Renal cortical epithelial cell (primary cell): Measurements from ENCODE around the gene TBRG4. TPM values are rescaled to one million over a fixed set of nuclear protein-coding genes. Genes with fewer than 3 reads are reported as not detected.
A peak's percentile ranks its signal among the peaks of the same experiment; 100 is the strongest.
"Not testable (repeated sequence)": the region's sequence is repeated elsewhere in the genome, so short reads cannot be mapped to it uniquely, and the experiment has no call there.

ENCODE experiments used
- DNase-seq: peaks from one replicate; pipeline ENCODE4 v3.0.0-alpha.2; 2011; ENCODE audit warnings: low read depth
- total RNA-seq: library from RNA; depleted of rRNA; stranded (reverse); fragments of >200 nt; gene quantifications from 2 replicates; pipeline ENCODE4 v1.2.3, GENCODE V29; 2014

Gene TBRG4
- 52.5 and 102 TPM in 2 replicates for total RNA-seq

DNA sequence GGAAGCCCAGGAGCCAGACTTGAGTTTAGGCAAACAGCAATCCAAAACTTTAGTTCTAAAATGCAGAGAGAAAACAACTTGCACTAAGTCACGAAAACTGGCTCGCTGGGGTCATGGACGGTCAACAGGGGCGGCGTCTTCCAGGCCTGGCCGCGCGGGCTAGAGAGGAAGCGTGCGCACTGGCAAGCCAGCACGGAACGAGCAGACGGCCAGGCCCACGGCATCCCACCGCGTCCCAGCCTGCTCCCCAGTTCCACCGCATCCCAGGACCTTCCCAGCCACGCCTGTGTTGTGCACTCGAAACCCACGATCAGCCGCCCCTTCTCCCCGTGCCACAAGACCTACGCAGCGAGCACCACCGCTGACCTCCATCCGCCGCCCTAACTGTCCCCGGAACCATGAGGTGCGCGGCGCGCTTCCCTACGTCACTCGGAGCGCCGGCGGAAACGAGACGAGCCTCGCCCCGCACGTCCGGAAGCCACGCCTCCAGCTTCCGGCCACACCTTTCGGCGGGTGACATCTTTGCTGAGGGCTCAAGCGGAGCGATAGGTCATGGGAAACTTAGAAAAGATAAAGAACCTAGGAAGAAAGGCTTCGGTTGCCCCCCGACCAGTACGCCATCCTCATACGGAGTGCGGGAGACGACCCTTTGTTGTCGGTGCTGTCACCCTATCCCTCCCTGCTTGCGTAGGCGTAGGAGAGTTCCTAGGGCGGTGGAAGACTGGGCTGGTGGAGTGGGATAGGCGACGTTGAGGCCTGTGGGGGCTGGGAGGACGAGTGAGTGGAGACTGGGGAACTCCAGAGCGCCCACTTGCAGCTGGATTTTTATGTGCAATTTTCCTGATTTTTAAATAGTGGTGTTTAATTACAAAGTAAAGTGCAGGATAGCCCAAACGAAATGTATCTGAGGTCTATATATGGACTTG, at the start of gene TBRG4:
TSS of gene TBRG4 (minus strand) at position 400 of the 926 bp plus-strand sequence. CDS start 2,460 bp downstream, outside the sequence.
- peak; percentile 85 for DNase-seq

DNA sequence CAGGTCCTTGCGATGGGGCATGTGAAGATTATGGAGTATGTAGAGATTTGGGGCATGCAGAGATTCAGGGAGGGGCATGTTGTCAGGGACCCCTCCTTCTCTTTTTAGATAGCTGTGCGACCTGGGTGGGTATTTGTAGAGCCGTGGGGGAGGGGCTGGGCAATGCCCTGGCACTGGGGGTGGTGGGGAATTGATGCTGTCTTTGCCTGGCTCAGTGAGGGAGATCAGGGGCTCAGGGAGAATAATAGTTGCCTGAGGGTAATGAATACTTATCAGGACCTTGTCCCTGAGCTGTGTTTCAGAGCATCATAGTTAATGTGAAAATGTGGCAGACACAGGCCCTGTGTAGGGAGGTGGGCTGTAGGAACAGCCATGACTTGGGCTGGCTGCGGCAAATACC, 49.6 kb upstream of the TBRG4 start:
- DNase-seq = no peak

DNA sequence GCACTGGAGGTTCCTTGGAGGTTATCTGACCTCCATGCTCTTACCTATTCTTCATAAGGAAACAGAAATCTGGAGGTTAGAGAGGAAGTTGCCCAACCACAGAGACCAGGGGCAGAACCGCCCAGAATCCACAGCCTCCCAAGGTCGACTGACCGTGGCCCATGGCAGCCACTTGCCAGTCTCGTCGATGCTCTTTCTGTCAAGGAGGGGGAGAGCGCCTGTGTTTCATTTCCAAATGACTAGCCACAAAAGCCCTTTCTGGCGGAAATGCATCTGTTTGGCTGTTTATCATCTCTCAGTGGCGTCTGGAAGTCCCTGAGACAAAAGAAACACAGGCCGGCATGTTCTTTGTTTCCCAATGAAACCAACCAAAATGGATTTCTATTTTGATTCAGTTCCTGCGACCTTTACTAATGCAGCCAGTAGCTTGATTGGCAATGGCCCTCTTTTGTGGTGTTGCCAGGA, 49.0 kb upstream of the TBRG4 start:
- DNase-seq = no peak

DNA sequence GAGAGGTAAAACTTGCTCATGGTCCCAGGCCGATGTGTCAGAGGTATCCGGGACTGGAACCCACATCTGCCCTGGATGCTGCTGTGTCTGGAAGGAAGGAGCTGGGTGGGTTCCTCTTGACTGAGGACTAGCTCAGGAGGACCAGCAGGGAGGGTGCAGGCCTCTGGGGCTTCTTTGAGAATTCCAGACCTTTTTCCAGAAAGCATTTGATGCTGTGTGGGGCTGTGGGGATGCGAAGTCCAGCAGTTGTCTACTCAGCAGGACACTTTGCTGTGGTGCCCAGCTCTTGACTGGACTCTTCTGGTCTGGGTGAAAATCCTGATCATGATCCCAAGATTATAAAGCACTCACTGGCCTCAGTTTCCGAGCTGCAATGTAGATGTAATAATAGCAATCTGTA, 47.8 kb upstream of the TBRG4 start:
- no peak for DNase-seq

DNA sequence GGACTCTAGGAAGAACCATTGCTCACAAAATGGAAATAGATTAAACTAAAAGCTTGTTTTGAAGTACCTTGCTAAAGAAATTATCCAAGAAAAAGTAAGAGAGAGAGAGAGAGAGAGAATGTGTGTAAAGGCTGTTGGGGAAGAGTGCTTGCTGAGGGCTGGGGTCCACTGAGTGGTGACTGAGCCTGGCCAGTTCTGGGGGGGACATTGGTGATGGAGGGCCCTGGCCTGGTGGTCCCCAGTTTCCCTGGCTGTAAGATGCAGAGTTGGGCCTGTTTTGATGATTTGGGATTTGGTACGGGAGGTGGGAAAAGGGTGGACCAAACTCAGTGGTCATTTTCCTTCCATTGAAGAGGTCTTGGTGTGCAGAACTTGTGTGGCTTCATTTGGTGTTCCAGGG, 47.0 kb upstream of the TBRG4 start:
- DNase-seq = no peak

DNA sequence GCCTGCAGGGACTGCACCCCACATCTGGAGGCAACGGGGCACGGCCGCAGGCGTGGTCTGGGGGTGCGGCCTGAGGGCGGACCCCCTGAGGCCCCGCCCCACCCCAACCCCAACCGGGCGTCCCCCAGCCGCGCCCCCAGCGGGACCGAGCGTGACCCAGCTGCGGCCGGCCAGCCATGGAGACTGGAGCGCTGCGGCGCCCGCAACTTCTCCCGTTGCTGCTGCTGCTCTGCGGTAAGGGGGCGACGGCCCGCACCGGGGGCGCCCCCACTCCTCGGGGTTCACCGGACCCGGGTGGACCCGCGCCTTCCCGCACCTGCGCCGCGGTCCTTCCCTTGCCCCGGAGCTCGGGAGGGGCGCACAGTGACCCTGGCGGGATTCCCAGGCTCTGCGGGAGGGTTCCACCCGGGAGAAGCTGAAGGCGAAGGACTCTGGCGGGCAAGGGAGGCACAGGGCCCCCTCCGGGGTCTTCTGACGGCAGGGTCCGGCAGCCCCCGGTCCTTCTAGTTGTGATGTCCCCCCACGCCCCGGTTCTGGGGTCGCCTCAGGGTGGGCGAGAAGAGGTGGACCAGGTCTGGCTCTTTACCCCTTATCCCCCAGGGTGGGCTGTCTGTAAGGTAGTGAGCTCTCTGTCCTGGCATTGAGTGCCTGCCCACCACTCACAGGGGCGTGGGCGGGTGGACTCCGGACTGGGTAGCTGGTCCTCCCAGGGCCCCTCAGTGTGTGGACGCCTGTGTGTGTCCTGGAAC, 46.3 kb upstream of the TBRG4 start, which contains the start of gene RAMP3:
TSS of gene RAMP3 (plus strand) at position 139 of the 749 bp plus-strand sequence. CDS start at position 177, 38 bp downstream.
- DNase-seq = no peak

DNA sequence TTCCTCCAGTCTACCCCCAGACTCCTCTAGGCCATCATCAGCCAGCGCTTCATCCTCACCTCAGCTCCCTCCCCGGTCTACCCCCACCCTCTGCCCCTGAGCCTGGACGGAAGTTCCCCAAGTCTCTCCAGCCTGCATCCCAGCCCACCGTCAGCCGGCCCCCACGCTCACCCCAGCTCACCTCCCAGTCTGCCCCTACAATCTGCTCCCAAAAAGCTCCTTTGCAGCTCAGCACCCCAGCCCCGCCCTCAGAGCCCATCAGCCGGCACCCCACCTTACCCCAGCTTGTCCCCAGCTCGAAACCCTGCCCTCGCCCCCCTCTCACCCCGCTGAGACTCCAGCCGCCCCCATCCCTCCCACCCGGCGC, 45.8 kb upstream of the TBRG4 start:
- DNase-seq = no peak

DNA sequence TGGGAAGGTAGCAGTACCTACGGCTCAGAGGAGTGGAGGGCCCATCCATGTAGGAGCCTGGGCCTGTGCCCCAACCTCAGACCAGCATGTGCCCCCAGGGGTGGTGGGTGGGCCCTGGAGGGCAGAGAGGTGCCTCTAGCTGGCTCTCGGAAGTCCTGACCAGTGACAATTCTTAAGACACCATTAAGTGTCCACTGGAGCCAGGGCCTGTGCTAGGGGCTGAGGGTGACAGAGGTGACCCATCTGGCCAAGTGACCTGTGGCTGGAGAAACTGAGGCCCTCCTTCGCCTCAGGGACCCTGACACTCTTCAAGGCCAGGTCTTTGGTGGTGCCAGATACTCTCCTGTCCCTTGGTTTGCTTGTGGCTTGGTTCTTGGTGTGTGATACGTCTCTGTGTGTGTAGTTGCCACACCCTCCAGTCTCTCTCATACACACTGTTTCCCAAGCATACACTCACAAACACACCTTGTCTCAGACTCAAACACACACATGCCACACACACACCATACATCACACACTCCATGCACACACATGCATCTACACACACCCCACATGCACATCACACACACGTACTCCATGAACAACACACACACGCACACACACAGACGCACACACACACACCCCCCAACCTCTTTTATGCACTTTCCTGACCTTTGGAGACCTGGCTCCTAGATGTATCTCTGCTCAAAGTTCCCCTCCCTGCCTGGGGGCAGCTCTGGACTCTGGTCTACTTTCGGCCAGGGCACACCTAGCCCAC, 45.2 kb upstream of the TBRG4 start:
- DNase-seq = no peak

DNA sequence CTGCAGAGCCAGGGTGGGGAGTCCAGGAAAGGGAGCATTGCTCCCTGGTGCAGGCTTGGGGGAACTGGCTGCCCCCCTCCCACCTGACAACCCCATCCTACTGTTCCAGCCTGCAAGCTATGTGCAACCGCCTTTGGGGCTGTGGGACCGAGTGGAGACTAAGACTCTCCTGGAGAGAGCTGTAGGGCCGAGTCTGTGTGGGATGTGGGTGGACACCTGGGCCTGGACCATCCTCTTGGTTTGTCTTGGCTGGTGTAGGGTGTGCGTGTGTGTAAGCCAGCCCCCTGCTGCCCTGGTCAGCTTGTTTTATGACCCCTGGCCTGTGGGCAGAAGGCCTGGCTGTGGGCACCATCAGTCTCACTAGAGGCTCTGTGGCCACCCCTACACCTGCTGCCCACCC, 44.4 kb upstream of the TBRG4 start:
- DNase-seq = no peak

DNA sequence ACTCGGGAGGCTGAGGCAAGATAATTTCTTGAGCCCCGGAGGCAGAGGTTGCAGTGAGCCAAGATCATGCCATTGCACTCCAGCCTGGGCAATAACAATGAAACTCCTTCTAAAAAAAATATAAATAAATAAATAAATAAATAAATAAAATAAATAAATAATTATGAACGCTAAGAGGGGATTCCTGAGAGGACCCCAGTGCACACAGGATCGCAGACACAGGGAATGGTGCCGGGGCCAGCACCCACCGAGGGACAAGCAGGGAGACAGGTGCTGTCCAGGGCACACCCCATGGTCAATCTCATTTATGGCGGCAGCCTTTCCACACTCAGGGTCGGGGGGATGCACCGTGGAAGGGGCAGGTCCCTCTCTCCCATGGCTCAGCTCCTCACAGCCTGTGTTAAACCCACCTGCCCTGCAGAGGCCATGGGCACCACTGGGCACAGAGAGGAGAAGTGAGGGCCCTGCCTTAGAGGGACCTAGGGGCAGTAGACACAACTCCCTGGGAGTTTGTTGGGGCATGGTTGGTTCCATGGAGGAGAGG, 43.9 kb upstream of the TBRG4 start:
- DNase-seq = no peak

DNA sequence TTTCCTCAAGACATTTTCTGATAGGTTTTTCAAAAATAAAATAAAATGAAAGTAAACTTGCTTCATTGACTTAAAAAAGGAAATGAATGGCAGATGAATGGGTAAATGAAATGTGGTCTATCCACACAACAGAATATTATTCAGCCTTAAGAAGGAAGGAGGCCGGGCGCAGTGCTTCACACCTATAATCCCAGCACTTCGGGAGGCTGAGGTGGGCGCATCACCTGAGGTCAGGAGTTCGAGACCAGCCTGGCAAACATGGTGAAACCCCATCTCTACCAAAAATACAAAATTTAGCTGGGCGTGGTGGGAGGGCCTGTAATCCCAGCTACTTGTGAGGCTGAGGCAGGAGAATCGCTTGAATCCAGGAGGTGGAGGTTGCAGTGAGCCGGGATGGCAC, 42.4 kb upstream of the TBRG4 start:
- not testable (repeated sequence) for DNase-seq

DNA sequence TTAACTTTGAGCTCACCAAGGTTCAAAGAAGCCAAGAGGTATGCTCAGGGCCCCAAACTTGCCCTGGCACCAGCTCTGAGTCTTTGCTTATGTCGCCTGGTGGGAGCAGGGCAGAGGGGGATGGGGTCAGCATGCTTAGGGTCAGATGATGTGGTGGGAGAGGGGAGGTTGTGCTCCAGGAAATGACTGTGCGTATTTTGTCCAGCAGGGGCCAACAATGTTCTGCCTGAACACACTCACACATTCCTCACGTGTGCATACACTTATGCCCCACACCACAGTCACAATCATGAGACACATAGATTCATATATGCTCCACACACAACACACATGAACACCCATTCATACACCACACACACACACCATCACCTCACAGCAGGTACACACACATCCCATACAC, 41.7 kb upstream of the TBRG4 start:
- DNase-seq = no peak

DNA sequence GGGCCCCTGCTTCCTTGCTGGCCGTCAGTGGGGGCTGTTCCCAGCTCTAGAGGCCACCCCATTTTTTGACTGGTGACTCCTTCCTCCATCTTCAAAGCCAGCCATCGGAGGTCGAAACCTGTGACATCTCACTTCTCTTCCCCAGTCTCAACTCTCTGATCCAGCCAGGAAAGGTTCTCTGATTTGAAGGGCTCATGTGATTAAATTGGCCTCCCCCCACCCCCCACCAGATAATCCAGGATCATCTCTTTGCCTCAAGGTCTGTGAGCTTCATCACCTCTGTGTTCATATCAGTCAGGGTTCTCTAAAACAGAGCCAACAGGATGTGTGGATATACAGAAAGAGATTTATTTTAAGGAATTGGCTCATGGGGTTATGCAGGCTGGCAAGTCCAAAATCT, 40.5 kb upstream of the TBRG4 start:
- DNase-seq = no peak

DNA sequence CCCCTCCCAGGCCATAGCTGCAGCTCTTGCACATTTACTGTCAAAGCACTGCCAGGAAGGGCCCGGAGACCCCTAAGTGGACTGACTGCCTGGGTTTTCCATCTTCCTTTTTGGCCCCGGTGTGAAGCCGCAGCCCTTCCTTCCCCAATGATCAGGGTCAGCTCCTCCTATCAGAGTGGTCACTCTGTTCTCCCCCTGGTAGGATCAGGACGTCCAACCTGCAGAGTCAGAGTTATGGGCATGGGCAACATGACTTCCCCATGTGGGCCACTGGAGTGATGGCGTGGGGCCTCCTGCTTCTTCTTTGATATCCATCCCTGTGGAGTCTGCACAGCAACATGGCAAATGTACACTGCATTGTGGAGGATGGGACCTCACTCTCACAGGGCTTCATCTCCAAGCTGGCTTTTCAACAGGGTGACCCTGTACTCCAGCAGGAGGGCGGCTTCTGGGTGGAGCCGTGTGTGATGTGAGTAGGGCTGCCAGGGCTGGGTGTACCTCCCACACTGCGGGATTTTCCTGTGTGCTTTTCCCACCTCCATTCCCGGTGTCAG, 39.7 kb upstream of the TBRG4 start:
- DNase-seq = no peak

DNA sequence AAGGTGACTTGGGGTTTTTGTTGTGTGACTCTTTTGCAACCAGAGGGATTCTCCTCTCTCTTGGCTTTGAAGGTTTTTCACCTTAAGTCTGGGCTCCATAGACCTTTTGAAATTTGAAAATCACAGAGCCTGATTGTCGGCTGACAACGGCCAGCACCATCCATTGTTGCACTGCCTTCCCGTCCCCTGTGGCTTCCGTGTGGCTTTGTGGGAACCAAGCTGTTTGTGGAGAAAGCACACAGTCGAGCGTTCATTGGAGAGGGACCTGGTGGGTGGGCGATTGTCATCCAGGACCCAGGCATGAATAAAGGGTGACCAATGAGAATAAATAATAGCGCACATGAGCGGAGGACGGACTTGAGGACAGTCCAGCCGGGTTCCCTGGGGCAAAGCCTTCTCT, 38.7 kb upstream of the TBRG4 start:
- no peak for DNase-seq

DNA sequence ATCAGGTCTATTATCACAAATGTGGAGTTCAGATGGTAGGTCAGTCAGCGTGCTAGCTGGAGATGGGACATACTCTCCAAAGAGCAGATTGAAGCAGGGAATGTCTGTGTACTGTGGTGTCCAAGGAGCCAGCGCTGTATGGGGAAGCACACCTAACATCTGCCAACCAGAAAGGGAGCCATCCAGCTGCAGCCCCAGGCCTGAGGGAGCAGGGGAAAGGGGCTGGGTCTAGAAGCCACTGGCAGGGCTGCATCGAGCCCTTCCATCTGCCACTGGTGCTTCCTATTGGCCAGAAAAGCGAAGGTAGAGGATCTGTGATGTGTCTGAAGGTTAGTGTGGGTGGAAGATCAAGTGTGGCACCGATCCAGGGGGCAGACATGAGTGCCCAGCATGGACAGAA, 38.1 kb upstream of the TBRG4 start:
- DNase-seq = no peak

DNA sequence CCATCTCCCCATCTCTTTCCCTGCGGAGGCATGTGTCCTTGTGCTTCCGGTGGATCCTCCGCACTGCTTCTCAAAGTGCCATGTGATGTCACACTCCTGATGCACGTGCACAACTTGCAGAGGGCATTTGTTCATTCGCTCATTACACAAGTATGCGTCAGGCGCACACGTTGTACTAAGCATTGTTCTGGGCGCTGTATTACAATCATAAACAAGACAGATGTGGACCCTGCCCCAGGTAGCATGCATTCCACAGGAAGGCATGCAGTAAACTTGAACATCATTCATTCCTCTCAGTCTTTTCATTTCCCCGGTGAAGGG, 37.1 kb upstream of the TBRG4 start:
- no peak for DNase-seq

DNA sequence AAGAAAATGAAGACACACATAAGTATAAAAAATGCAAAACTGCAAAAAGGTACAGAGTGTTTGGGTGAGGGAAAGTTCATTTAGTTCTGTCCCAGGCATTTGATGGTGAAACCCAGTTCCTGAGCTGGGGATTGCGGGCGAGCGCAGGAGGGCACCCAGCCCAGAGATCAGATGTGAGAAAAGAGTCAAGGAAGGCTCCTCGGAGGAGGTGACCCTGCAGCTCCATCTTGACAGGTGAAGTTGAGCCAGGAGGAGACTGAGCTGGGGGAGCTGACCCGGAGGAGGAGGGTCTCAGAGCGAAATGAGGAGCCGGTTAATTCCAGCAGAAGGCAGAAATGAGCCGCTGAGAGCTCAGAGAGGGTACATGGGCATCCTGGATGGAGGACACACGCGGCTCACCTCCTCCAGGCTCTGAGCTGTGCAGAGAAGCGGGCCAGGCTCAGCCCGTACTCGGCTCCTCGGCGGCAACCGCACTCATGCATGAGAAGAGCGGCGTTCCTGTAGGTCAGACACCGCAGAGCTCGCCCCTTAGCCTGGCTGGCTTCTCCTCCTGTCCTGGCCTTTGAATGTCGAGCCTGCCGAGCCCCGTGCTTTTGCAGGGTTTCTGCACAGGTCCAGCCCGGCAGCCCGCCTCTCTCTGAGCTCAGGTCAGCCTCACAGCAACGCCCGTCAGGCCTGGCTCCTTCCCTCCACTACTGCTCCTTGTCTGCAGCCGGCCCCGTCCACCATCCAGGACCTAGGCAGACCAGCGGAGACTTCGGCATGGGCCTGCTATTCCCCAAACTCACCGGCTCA, 36.6 kb upstream of the TBRG4 start:
- peak; percentile 9 for DNase-seq

DNA sequence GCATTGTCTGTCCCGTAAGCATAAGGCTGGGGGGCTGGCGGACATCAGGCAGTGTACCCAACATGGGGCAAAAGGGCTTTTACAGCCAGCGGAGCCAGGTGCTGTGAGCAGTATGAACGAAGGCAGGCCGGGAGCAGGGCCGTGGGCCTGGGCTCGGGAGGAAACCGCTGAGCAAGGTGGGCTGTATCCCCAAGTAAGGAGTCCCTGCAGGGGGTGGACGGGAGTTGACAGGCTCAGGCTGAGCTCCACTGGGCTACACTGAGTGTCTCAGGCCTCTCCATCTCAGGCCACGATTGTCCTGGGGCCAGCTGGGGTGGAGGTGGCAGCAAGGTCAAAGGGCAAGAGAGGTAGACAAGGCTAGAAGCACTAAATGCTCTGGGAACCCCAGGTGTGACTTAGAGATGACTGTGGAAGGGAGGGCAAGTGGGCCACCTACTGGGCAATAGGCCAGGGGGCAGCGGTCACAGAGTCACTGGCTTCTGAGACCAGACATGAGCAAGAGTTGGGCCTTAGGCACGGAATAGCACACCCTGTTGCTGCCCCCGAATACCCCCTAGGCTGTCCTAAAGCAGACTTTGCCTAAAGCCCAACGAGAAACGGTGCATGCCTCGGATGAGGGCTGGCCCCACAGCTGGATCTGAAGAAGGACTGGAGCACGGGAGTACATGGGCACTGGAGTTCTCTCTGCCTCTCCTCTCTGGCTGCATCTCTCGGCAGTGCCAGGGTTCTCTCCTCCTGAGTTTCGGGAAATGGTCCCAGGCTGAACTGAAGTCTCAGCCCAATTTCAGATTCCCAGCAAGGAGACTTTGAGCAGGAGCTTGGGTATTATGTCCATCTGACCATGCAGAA, 35.3 kb upstream of the TBRG4 start:
- DNase-seq = no peak

DNA sequence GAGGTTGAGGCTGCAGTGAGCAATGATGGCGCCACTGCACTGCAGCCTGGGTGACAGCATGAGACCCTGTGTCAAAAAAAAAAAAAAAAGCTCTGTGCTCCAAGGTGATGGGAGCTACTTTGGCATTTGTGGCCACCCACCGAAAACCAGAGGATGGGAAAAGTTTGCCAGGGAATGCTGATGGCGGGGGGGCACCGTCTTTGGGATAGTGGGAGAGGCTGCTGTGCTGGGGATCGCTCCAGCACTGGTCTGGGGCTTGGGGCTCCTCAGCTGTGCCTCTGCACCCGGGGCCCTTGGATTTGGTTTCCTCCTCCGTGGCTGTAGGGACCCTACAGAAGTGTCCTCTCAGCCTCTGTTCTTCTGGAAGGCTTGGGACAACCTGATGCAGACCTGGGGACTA, 34.4 kb upstream of the TBRG4 start:
- no peak for DNase-seq
